ENCODE data around the gene CCDC85B. TPM values are rescaled to one million over a fixed set of nuclear protein-coding genes. Genes with fewer than 3 reads are reported as not detected.
A peak's percentile ranks its signal among the peaks of the same experiment; 100 is the strongest.

CCDC85B gene
- total and polyA plus RNA-seq, 10 donors = 38.7 to 131 (median 51.3) TPM

DNA sequence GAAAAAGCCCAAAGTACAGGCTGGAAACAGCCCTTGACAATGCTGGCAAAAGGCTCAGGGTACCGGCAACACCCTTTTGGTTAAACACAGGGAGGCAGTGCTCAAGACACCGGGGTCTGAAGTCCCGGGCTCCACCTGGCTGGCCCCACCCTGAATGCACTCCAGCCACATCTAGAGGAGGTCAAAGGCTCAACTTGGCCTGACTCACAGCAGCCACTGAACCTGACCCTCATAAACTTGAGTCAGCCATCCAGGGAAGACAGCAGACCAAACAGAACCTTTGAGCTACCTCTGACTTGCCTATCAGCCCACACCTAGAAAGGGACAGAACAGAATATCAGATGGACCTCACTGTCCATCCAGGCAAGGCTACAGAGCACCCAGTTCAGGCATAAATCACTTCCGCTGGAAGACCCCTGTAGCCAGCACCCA is 36.3 kb upstream of the CCDC85B start:
- H3K4me3 ChIP-seq = no peak overlapping the region
- peaks cover 25 to 62% (median 46%) of the 10 kb centered on the region in 6 donors for H3K4me1 ChIP-seq
- intact Hi-C loops (cut with DNase I; ENCODE audit: low total_unique reads) = no loop called here
- H3K27me3 ChIP-seq (replicated peaks in 1 of 7) = no peaks in the 10 kb centered on the region
- peaks cover 0 to 10% (median 7%) of the 10 kb centered on the region in 8 donors for H3K9me3 ChIP-seq
- peak overlapping the region in 1 of 8 donors; percentile 48 for H3K27ac ChIP-seq
- WGBS, 5 donors = 94 to 97% (median 96%) methylated on average over 2 to 4 of the region's 4 CpGs
- TF ChIP-seq, protein P1, sequence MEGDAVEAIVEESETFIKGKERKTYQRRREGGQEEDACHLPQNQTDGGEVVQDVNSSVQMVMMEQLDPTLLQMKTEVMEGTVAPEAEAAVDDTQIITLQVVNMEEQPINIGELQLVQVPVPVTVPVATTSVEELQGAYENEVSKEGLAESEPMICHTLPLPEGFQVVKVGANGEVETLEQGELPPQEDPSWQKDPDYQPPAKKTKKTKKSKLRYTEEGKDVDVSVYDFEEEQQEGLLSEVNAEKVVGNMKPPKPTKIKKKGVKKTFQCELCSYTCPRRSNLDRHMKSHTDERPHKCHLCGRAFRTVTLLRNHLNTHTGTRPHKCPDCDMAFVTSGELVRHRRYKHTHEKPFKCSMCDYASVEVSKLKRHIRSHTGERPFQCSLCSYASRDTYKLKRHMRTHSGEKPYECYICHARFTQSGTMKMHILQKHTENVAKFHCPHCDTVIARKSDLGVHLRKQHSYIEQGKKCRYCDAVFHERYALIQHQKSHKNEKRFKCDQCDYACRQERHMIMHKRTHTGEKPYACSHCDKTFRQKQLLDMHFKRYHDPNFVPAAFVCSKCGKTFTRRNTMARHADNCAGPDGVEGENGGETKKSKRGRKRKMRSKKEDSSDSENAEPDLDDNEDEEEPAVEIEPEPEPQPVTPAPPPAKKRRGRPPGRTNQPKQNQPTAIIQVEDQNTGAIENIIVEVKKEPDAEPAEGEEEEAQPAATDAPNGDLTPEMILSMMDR (IDR thresholded peaks at IDR 0.05 in 8 of 11, conservative IDR thresholded peaks at IDR 0.05 in 3 of 11) = no peak
- no peak for DNase-seq
- peaks cover 10 to 64% (median 57%) of the 10 kb centered on the region in 6 donors for H3K36me3 ChIP-seq

DNA sequence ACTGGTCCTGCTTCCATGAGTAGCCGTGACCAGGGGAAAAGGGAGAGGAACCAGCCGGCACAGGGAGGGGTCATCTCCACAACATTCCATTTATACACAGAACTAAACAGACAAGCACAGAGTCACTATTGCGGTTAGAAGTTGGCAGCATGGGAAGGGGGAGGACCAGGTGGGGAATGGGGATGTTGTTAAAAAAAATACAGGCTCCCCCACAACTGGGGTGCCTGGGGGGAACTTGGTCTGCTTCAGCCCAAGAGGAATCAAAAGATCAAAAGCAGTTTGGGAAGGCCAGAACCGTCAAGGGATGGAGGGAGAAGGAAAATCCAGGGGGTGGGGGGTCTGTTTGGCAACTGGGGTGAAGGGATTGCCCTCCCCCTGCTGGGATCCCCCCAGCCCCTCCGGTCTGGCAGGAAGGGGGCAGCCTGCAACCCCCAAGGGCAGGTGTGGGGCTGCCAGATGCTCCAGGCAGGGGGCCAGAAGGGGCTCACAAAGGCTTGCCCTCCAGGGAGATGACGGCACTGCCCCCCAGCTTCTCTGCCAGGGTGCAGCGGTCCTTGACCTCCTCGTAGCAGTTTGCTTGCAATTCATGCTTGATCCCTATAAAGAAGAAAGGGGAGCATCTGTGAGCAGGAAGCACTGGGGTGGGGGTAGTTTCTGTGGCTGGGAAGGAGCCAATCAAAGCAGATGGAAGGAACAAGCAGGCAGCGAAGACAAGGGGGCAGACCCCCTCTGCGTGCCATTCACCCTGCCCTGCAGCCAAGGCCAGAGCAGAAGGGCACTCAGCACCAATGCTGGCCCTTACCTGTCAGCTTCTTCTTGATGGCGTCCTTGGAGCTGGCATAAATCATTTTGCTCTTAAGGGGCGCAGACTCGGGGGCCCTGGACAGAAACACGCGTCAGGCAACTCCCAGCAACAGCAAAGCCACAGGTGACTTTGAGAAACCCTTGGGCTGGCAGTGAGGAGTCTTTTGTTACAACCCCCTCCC is 35.3 kb upstream of the CCDC85B start:
- Histone ChIP-seq H3K27ac (peak overlapping the region in 3 of 8 donors; percentile 95 to 99 (median 98)), H3K4me3 (peak overlapping the region in 2 of 8 donors; percentile 98 to 99), H3K9me3 (peaks cover 0 to 10% (median 7%) of the 10 kb centered on the region in 8 donors), H3K36me3 (peaks cover 10 to 64% (median 57%) of the 10 kb centered on the region in 6 donors), H3K27me3 (replicated peaks in 1 of 7) (no peaks in the 10 kb centered on the region), H3K4me1 (peaks cover 25 to 72% (median 55%) of the 10 kb centered on the region in 6 donors)
- WGBS, 5 donors = 73 to 82% (median 80%) methylated on average over 15 of the region's 15 CpGs
- TF ChIP-seq POLR2AphosphoS5 (IDR thresholded peaks at IDR 0.05) (peak in 2 of 3 donors; percentile 16 to 52), POLR2A (IDR thresholded peaks at IDR 0.05) (no peak)
- intact Hi-C loops (cut with DNase I; ENCODE audit: low total_unique reads) = no loop called here
- peak; percentile 80 for DNase-seq

DNA sequence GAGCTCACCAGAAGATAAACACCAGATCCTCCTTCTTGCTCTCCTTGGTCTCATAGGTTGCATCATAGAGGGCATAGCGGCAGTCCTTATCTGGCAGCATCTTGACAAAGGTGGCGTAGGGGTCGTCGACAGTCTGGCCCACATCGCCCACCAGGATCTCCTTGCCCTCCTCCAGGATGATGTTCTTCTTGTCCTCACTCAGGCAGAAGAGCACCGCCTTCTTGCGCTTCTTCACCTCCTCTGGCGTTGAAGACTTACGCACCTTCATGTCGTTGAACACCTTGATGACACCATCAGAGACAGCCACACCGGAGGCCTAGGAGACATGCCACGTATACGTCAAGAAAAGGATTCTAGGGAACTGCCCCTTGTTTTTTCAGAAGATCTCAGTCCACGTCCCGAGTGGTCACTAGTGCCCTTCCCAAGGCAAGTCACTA is 34.5 kb upstream of the CCDC85B start:
- Histone ChIP-seq H3K4me1 (peaks cover 26 to 76% (median 57%) of the 10 kb centered on the region in 6 donors), H3K36me3 (peaks cover 10 to 57% (median 53%) of the 10 kb centered on the region in 6 donors), H3K9me3 (peaks cover 0 to 9% (median 7%) of the 10 kb centered on the region in 8 donors), H3K27me3 (replicated peaks in 1 of 7) (no peaks in the 10 kb centered on the region), H3K4me3 (peak overlapping the region in 7 of 8 donors; percentile 98 to 100 (median 99)), H3K27ac (peak overlapping the region in 6 of 8 donors; percentile 93 to 99 (median 98))
- intact Hi-C loops (cut with DNase I; ENCODE audit: low total_unique reads) = no loop called here
- peak; percentile 67 for DNase-seq
- no peak for TF ChIP-seq POLR2AphosphoS5 (IDR thresholded peaks at IDR 0.05)
- TF ChIP-seq POLR2A (IDR thresholded peaks at IDR 0.05) = no peak
- TF ChIP-seq, protein P1 (IDR thresholded peaks at IDR 0.05 in 8 of 11, conservative IDR thresholded peaks at IDR 0.05 in 3 of 11) = no peak
- 83 to 92% (median 85%) methylated on average over 15 of the region's 15 CpGs for WGBS, 5 donors

DNA sequence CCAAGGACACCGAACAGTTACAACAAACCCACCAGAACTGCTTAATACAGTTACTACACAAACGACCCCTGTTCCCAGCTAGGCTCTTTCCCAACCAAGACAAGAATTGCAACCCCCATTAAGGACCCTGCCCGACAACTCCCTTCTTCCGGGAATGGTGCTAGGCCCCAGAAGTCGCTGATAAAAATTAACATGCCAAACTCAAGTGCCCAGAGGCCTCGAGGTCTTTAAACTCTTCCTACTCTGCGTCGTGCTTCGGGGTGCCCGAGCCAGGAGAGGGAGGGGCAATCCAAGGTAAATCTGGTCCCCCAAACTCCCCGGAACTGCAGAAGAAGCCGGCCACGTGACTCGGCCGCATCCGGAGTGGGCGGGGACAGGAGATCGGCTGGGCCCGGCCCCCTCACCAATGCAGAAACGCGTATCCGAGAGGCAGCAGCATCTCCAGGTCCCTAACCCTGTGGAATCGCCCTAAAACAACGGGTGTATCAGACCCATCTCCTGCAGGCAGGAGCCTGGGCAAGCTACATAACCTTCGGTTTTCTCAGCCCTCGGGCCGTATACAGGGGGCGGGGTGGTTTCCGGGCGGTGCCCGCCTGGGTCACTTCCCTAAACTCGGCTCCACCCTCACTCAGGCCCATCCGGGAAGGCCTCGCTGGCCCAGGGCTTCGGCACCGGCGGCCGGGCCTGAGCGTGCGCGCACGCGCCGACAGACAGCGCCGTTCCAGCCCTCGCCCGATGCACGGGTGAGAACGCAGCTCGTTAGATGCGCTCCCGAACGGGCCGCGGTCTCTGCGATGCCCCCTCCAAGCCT is 33.6 kb upstream of the CCDC85B start:
- TF ChIP-seq POLR2AphosphoS5 (IDR thresholded peaks at IDR 0.05) = peak; percentile 81 to 95 (median 88)
- TF ChIP-seq, protein P1 (IDR thresholded peaks at IDR 0.05 in 8 of 11, conservative IDR thresholded peaks at IDR 0.05 in 3 of 11) = peak in 1 of 11 experiments; percentile 14
- TF ChIP-seq POLR2A (IDR thresholded peaks at IDR 0.05) = peak in 1 of 3 donors; percentile 19
- Histone ChIP-seq H3K9me3 (no peaks in the 10 kb centered on the region), H3K27ac (peak overlapping the region; percentile 93 to 99 (median 97)), H3K4me1 (peaks cover 35 to 83% (median 66%) of the 10 kb centered on the region in 6 donors), H3K27me3 (replicated peaks in 1 of 7) (no peaks in the 10 kb centered on the region), H3K36me3 (peaks cover 9 to 52% (median 46%) of the 10 kb centered on the region in 6 donors), H3K4me3 (peak overlapping the region; percentile 76 to 100 (median 99))
- DNase-seq = peak; percentile 97
- 1 to 5% (median 1%) methylated on average over 20 to 57 of the region's 57 CpGs for WGBS, 5 donors
- intact Hi-C loops (cut with DNase I; ENCODE audit: low total_unique reads) = no loop called here

Data from spleen (tissue), 11 donors.